Measurements from ENCODE around the gene CCDC174.

Gene CCDC174

GRCh38 chr3:14703791-14704190, 52.2 kb downstream of the CCDC174 start:
- no peak for DNase-seq

GRCh38 chr3:14706096-14706495, 54.5 kb downstream of the CCDC174 start:
- no peak for DNase-seq

DNA sequence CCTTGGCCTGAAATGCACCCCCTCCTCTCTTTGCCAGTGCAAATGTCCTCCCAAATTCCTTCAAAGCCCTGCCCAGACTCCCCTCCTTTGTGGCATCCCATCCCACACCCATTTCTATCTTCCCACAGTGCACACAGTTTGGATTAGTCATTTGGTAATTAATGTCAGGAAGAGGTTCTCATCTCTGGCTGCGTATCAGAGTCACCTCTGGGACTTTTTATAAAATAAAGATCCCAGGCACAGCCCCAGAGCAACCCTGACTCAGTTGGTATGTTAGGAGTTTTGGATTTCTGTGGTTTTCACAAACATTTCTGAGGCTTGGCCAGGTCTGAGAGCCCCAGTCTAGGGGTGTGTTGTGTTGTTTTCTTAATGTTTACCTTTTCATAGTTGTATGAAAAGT, 65.0 kb downstream of the CCDC174 start:
- DNase-seq: no peak

DNA sequence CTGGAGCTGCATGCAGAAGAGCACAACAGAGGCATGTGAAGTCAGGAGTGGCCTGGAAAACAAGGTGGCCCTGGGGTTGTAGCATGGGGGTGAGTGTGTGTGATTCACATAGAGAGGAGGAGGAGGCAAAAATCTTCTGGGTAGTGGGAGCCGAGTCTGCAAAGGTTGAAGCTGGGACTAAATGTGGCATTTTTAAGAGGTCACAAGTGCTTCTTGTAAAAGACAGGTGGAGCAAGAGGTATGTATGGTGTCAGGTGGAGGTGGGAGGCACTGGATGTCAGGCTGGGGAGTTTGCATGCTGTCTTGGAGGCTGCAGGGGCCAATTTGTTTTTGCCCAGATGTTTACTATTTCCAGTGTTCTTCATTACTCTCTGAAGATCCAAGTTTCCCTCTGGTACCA, 65.7 kb downstream of the CCDC174 start:
- no peak for DNase-seq

DNA sequence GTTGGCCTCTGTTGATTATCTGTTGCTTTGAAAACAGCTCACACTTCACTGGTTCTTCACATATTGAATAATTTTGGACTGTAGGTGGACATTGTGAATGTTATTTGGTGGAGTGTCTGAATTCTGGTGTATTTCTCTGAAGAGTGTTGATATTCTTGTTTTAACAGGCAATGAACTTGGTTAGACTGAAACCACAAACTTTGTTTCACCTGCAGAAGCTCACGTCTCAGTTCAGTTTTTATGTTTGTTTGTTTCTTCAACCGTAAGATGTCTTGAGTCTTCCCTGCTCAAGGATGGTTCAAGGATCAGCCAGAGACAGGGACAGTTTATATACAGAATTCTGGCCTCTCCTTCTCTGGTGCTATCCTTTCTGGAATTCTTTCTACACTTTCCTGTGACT, 67.0 kb downstream of the CCDC174 start:
- no peak for DNase-seq

GRCh38 chr3:14719006-14719405, 67.4 kb downstream of the CCDC174 start:
- no peak for DNase-seq

- no peak for DNase-seq
Measured at GRCh38 chr3:14721126-14721864, 69.7 kb downstream of the CCDC174 start.
